Measurements from ENCODE around the gene HEATR5A.

- TF ChIP-seq CTCF (IDR thresholded peaks at IDR 0.05 in 8 of 11, conservative IDR thresholded peaks at IDR 0.05 in 3 of 11) = no peak
- TF ChIP-seq POLR2A (IDR thresholded peaks at IDR 0.05) = no peak
These were observed 116.7 kb downstream of the HEATR5A start for GRCh38 chr14:31303654-31304053.
